AG04449 (cell line): Measurements from ENCODE around the gene KDR.

Experiments used
- CTCF ChIA-PET: fragments of 350-600 bp; formaldehyde crosslinking; extraction: SDS; loops from one replicate; lab custom pipeline; 2021; ENCODE audit warnings: antibody characterized with exemption; lab: Yijun Ruan, JAX
- POLR2A ChIA-PET: fragments of 400-600, 350-600 bp; formaldehyde crosslinking; extraction: SDS; loops from one replicate; lab custom pipeline; 2020; ENCODE audit warnings: antibody characterized with exemption, inconsistent platforms; lab: Yijun Ruan, JAX
- DNase-seq: peaks from one replicate; pipeline ENCODE4 v3.0.0-alpha.2; 2010; ENCODE audit warnings: low read depth, low spot score
- H3K4me3 ChIP-seq: 2 replicates; pipeline ENCODE4 v1.5.1; 2011; ENCODE audit warnings: low read depth, mild to moderate bottlenecking, control low read depth, low read length
- CTCF ChIP-seq: IDR thresholded peaks from one replicate; pipeline ENCODE4 v1.5.1; 2011; ENCODE audit warnings: mild to moderate bottlenecking, moderate library complexity, low read length, control low read depth, inconsistent platforms; ENCODE audit not compliant: insufficient read depth; ENCODE audit errors: missing control alignments

The KDR gene

GRCh38 chr4:55143858-55144257 lies 18.5 kb upstream of the KDR start:
- CTCF ChIA-PET = interaction anchor here (1.5 kb wide), 1 partner anchor 9 kb away, joined by 3 read pairs; no protein-coding TSS in a partner anchor

GRCh38 chr4:55138367-55138766 lies 13.0 kb upstream of the KDR start:
- ChIA-PET CTCF (no interaction called here), POLR2A (no interaction called here)
- H3K4me3 ChIP-seq = no peak overlapping the region
- no peak for TF ChIP-seq CTCF
- no peak for DNase-seq

More at GRCh38 chr4:55143858-55144257, 18.5 kb upstream of the KDR start:
- H3K4me3 ChIP-seq = no peak overlapping the region
- no peak for TF ChIP-seq CTCF
- no peak for DNase-seq
- POLR2A ChIA-PET = no interaction called here

GRCh38 chr4:55136634-55137033 lies 11.2 kb upstream of the KDR start:
- H3K4me3 ChIP-seq = no peak overlapping the region
- no peak for DNase-seq
- no peak for TF ChIP-seq CTCF
- CTCF ChIA-PET = interaction anchor here (1.0 kb wide), 1 partner anchor 11 kb away, joined by 3 read pairs; the partner anchor contains the start of gene KDR
- POLR2A ChIA-PET = no interaction called here

GRCh38 chr4:55133951-55134350 lies 8.6 kb upstream of the KDR start:
- no peak for DNase-seq
- POLR2A ChIA-PET = no interaction called here
- TF ChIP-seq CTCF = no peak

GRCh38 chr4:55132775-55133174 lies 7.4 kb upstream of the KDR start:
- ChIA-PET POLR2A (no interaction called here), CTCF (no interaction called here)
- no peak for TF ChIP-seq CTCF
- no peak for DNase-seq
- no peak overlapping the region for H3K4me3 ChIP-seq

More at GRCh38 chr4:55133951-55134350, 8.6 kb upstream of the KDR start:
- no peak overlapping the region for H3K4me3 ChIP-seq
- CTCF ChIA-PET = no interaction called here

- ChIA-PET POLR2A (no interaction called here), CTCF (no interaction called here)
- no peak for TF ChIP-seq CTCF
- no peak for DNase-seq
- H3K4me3 ChIP-seq = no peak overlapping the region
Observed at GRCh38 chr4:55127521-55127920, 2.1 kb upstream of the KDR start.
